GM19240 (cell line): ENCODE results near the gene MCF2L2.
"Not testable (repeated sequence)": the region's sequence is repeated elsewhere in the genome, so short reads cannot be mapped to it uniquely, and the experiment has no call there.

Experiments
- DNase-seq: peaks from one replicate; pipeline ENCODE4 v3.0.0; 2011; ENCODE audit warnings: low spot score; ENCODE audit not compliant: insufficient read length

MCF2L2 gene

DNA sequence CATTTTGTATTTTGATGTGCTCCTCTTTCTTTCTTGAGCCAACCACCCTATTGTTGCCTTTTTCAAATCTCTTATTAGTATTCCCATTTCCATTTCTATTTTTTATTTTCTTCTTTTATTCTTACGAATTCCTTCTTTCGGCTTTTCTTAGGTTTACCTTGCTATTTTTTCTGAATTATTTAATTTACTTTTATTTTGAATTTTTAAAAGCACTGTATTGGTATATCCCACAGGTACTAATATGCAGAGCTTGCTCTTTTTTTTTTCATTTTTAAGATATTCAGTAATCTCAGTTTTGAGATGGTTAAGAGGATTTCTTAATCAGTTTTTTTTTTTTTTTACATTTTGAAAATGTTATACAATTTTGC, 18.4 kb upstream of the MCF2L2 start:
- no peak for DNase-seq

DNA sequence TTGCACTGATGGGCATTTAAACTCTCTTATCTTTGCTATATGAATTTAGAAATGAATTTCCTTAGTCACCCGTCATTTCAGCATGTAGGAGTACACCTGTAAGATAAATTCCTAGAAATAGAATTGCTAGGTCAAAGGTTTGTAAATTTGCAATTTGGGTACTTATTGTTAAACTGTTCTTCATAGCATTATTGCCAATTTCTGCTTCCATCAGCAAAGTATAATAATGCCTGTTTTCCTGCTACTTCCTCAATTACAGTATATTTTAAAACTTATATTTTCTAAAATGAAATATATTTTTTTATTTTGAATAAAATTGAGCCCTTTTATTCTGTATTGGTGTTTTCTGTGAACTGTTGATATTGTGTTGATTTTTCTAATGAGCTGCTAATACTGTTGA, 16.3 kb upstream of the MCF2L2 start:
- DNase-seq = no peak

DNA sequence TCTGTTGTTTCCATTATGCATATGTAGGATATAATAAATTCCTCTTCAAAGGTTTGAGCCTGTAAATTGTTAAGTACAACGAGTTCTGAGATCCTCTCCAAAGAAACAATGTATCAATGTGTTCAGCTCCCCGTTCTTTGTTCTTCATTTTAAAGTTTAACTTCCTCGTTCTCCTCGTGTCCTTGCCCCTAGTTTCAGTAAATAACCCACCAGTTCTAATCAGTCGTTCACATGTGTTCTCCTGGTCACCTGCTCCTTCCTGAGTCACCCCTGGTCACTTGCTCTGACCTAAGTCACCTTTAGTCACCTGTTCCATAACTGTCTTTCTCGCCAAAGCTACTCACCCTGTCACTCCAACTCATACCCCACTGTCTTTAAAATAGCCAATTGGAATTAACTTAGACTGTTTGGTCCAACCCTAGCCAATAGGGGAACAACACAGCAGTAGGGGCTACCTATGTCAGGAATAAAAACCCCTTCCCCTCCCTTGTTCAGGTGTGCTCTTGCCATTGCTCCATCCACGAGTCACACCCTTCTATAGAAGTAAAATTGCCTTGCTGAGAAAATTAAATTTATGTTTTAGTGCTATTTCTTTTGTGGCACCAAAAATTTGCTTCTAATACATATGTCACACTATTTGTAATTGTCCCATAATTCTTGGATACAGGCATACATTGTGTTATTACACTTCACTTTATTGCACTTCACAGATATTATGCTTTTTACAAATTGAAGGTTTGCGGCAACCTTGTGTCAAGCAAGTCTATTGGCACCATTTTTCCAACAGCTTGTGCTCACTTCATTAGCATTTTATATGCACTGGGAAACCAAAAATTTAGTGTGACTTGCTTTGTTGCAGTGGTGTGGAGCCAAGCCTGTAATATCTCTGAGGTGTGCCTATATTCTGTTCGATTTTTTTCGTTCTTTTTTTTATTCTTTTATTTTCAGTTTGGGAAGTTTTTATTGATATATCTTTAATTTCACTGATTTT, 15.3 kb upstream of the MCF2L2 start:
- no peak for DNase-seq

DNA sequence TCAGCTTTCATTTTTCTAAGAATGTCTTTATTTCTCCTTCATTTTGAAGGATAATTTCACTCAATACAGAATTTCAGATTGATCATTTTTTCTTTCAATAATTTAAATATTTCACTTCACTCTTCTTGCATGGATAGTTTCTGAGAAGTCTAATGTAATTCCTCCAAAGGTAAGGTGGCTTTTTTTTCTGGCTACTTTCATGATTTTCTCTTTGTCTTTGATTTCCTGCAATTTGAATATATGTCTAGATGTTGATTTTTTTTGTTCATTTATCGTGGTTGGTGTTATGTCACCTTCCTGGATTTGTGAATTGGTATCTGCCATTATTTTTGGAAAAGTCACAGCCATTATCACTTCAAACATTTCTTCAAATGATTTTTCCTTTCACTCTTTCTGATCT, 14.6 kb upstream of the MCF2L2 start:
- DNase-seq = no peak

DNA sequence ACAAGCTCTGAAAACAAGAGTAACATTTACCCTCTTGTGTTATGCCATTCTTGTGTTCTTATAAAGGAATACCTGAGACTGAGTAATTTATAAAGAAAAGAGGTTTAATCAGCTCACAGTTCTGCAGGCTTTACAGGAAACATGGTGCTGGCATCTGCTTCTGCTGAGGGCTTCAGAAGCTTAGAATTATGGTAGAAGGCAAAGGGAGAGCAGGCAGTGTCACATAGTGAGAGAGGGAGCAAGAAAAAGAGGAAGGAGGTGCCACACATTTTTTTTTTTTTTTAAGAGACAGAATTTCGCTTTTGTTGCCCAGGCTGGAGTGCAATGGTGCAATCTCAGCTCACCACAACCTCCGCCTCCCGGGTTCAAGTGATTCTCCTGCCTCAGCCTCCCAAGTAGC, 12.1 kb upstream of the MCF2L2 start:
- not testable (repeated sequence) for DNase-seq

DNA sequence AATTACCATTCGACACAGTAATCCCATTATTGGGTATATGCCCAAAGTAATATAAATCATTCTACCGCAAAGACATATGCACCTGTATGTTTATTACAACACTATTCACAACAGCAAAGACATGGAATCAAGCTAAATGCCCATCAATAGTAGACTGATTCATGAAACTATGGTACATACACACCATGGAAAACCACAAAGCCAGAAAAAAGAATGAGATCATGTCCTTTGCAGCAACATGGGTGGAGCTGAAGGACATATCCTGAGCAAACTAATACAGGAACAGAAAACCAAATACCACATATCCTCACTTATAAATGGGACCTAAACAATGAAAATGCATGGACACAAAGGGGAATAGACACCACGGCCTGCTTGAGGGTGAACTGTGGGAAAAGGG, 11.1 kb upstream of the MCF2L2 start:
- DNase-seq = no peak

DNA sequence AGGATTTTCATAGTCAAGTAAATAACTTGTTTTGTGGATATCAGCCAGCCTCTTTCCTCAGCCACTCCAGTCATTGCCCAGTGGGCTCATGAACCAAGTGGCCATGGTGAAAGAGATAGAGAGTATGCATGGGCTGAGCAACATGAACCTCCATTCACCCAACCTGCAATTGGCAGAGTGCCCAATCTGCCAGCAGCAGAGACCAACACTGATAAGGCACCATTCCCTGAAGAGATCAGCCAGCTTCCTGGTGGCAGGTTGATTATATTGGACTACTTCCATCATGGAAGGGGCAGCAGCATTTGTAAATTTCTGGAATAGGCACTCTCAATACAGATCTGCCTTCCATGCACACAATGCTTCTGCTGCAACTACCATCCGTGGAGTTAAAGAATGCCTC, 10.3 kb upstream of the MCF2L2 start:
- no peak for DNase-seq

DNA sequence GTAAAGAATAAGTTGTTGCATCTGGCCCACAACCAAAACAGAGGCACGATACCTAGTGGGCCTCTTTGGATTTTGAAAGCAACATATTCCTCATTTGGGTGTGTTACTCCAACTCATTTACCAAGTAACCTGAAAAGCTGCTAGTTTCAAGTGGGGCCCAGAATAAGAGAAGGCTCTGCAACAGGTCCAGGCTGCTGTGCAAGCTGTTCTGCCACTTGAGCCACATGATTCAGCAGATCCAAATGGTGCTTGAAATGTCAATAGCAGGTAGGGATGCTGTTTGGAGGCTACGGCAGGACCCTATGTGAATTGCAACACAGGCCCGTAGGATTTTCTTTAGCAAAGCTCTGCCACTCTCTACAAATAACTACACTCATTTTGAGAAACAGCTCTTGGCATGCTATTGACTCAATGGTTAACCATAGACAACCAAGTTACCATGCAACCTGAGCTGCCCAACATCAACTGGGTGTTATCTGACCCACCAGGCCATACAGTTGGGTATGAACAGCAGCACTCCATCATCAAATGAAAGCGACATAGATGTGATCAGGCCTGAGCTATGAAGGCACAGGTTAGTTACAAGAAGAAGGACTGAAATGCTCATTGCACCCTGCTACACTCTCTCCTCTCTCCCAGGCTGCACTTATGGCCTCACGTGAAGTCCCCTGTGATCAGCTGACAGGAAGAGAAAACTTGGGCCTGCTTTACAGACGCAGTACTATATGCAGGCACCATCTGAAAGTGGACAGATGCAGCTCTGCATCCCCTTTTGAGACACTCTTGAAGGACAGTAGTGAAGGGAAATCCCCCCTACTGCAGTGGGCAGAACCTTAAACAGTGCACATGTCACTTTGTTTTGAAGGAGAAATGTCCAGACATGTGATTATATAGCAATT, 9.5 kb upstream of the MCF2L2 start:
- DNase-seq = no peak

DNA sequence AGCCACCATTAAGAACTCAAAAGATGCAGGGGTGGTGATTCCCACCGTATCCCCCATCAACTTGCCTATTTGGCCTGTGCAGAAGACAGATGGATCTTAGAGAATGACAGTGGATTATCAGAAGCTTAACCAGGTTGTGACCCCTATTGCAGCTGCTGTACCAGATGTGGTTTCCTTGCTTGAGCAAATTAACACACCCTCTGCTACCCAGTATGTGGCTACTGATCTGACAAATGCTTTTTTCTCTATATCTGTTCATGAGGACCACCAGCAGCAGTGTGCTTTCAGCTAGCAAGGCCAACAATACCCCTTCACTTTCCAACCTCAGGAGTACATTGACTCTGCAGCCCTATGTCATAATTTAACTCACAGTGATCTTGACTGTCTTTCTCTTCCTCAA, 8.6 kb upstream of the MCF2L2 start:
- DNase-seq = no peak

DNA sequence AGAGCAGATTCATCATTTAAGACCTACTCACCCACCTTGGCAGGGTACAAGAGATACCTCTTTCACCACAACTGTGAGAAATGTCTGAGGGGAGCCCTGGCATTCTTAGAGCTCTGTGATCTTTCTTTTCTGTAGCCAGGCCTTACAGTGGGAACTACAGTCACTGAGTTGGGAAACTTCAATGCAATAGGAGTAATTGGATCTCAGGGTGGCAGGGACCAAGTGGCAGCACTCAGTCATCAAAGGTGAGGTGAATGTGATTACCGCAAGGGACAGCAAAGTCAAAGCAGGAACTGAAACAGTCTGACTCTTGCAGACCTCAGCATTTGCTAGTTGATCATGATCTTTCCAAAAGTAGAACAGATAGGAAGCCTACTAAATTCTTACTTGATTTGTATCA, 7.2 kb upstream of the MCF2L2 start:
- no peak for DNase-seq

DNA sequence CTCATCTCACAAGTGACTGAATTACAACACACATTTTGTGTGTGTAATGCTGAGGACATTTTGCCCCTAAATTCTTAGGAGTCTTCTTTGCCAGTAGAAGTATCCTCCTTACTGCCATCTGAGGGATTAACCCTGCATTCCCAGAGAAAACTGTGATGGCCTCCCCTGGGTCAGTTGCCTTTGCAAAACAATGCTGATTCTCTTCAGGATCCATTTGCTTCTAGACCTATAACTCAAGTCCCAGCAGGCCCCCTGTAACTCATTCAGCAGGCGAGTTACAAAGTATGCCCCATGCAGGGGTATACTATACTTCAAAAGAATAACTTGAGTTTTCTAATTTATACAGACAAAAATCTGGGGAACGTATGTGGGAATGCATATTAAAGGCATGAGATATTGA, 6.6 kb upstream of the MCF2L2 start:
- DNase-seq = no peak

DNA sequence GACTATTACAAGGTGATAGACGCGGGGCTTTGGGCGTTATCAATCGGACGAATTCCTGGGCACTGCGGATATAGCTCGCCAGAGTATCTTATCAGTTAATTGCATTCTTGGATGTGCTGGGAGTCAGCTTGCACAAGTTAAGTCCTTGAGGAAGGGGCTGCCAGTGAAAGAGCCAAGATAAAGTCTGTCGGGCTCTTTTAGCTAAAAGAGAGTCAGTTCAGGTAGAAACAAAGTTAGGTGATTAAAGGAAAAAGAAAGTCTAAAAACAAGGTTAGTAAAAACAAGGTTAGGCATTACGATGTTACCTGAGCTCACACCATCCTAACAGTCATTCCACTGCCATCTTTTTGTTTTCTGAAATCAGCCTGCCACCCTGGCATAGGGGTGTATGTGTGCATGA, 6.1 kb upstream of the MCF2L2 start:
- no peak for DNase-seq

DNA sequence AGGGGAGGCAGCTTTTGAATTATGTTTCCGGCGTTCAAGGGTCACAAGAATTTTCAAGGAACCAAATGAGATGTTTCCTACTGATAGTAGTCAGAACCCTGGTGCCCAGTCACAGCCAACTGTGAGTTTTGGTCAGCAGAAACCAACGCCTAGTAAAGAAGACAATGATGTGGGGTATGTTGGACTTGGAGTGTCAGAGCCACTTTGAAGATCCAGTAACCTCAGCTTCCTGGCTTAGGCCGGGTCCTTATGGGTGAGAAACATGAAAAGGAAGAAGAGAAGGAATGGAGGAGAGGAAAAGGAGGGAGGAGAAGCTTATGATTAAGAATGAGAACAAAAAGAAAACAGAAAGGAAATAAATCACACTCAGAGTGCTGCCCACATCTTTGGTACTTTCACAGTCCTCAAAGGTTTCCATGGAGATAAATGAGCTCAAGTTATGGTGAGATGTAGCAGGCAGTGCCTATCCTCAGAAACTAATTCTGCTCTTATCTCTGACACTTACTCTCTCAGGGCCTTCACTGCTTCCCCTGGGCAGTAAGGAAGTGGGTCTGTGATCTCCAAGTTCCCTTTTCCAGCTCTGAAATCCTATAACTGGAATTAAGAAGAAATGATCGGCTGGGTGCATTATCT, 2.0 kb upstream of the MCF2L2 start:
- DNase-seq = no peak

DNA sequence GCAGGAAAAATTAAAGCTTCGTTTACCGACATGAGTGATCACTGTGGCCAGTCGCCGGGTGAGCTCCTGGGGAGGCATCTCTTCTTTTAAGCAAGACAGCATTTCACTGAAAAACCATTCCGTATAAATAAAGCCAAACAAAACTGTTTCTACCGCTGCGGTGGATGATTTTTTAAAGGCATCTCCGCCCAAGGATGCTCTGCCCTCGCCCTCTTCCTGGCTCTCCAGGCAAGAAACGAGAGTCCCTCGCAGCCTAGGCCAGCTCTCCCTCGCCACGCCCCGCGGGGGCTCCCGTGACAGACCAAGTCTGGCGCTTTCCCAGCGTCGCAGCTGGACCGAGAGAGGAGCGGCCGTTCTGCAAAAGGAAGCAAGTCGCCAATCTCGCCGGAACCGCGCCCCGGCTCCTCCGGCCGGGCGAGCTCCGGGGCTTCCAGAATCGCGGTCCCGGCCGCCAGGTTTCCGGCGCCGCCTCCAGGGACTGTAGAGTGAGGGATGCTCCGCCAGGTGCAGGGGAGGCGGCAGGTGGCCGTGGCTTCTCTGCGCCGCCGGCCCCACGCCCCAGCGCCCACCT, 458 bp downstream of the MCF2L2 start:
- no peak for DNase-seq

DNA sequence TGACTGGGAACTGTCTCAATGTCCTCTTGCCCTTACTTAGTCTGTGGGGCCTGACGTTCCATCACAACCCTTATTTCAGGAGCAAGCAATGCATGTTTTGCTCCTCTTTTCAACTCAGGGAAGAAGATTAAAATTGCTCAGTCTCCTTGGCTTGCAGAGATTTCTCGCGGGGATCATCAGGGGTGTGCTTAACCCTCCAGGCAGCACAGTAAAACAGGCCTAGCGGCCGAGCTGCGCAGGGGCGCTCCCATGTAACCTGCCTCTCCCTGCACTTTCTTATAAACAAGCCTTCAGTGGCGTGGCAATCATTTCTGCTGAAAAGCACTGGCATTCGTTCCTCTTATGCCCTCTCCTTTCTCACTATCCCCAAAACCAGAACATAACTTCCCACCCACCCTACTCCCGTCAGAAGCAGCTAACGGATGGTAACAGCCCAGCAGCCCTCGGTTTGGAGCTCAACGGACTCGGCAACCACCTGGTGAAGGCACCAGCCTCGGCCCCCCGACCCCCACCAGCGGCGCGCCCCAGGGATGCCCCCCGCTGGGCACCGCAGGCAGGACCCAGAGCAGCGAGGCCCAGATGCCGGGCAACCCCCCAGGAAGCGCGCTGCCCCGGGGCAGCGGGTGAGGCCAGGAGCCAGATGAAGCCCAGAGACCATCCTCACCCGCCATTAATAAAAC, 1.1 kb downstream of the MCF2L2 start:
- DNase-seq = no peak

DNA sequence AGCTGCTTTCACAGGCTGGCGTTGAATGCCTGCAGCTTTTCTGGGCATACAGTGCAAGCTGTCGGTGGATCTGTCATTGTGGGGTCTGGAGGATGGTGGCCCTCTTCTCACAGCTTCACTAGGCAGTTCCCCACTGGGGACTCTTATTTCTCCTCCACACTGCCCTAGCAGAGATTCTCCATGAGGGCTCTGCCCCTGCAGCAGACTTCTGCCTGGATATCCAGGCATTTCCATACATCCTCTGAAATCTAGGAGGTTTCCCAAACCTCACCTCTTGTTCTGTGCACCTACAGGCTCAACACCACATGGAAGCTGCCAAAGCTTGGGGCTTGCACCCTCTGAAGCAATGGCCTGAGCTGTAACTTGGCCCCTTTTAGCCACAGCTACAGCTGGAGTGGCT, 9.6 kb downstream of the MCF2L2 start:
- DNase-seq = not testable (repeated sequence)

DNA sequence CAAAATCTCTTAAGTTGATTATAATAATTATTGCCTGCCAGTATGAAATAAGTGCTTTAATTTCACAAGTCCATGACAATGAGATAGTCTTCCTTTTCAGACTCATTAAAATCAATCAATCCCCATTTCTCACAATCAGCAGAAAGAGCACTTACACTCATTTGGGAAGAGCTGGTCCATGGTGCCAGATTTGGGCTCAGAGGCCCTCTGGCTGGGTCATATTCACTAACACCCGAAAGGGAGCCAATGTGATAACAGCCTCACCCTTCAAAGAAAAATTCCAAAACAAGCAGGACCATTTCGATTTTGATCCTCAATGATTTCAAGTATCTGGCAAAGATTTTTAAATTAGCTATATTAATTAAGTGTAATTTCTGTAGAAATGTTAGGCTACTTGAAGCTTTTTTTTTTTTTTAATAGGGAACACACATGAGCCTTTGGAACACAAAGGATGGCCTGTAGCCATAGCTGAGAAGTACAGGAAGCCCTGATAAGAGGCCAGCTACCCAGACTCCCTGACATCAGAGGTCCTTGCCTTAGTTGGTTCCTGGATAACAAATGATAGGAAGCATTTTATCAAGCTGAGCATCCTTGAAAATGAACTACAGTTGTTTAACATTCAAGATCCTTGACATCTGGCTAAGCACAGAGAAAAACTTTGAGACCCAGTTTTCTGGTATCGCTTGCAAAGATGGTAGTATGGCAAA, 17.1 kb downstream of the MCF2L2 start:
- no peak for DNase-seq

DNA sequence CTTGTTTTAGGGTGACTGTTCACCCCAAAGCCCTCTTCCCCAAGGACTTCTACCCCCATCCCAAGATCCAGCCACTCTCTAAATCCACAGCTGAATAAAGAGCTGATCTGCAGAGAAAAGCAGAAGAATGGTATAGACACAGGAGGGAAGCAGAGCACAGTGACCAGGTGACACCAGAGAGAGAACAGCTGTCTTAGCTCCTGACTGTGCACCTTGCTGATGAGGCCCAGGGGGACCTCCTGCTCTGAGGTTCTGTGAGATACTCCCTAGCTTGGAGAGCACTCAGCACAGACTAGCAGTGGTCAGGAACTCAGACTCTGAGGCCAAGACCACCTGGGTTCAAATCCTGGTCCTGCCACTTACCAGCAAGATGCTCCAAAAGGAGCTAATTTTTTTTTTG, 17.7 kb downstream of the MCF2L2 start:
- no peak for DNase-seq

DNA sequence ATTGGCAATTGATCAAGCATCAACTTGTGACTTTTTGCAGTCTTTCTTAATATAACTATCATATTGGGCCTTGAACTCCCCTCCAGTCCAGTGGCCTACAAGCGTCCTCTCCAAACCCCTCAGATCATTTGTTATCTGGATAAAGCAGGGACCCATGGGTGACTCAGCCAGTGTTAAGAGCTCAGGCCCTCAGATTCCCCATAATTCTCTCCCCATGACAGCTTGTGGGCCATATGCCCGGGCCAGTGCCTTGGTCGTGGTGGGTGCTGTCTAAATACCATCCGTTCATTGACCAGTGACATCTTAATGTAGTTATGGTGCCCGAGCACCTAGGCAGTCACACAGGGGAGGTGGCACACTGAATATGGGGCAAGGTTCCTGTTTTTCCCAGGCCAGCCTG, 18.1 kb downstream of the MCF2L2 start:
- no peak for DNase-seq

DNA sequence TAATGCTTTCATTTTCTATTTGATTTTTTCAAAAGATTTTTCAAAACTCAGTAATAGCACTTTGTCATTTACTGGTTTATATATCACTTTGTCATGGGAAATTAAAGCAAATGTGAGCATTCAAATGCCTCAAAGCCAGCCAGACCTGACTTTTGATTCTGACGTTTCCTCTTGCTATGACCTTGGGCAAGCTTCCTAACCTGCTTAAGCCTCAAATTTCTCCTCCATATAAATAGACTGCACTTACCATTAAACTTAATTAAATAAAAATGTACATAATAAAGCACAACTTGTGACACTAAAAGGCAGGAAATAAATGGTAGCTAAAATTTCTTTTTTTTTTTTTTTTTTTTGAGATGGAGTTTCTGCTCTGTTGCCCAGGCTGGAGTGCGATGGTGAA, 19.2 kb downstream of the MCF2L2 start:
- no peak for DNase-seq
